ENCODE results near the gene CASZ1.

DNA sequence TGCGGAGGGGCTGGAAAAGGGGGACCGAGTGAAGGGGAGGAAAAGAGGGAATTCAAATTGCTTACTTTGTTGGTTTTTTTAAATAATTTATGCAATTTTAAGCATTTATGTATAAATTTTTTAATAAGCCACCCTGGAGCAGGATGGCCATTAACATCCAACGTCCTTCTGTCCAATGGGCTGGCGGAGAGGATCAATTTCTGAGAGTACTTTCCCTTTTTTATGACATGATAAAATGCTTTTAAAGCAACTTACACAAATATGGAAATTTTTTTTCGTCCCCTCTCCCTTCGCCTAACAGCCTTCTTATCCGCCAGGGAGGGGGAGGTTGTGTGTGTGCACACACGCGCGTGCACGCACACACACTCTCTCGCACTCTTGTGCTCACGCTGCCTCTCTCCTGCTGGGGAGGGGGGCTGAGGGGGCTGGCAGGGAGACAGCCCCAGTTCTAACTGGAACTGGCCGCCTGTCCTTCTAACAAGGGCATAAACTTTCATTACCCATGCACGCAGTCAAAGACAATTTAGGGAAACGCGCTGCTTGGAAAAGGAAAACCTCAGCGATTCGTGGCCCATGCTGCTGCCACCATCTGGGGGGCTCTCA is 123.2 kb downstream of the CASZ1 start:
- TF ChIP-seq, protein P1, sequence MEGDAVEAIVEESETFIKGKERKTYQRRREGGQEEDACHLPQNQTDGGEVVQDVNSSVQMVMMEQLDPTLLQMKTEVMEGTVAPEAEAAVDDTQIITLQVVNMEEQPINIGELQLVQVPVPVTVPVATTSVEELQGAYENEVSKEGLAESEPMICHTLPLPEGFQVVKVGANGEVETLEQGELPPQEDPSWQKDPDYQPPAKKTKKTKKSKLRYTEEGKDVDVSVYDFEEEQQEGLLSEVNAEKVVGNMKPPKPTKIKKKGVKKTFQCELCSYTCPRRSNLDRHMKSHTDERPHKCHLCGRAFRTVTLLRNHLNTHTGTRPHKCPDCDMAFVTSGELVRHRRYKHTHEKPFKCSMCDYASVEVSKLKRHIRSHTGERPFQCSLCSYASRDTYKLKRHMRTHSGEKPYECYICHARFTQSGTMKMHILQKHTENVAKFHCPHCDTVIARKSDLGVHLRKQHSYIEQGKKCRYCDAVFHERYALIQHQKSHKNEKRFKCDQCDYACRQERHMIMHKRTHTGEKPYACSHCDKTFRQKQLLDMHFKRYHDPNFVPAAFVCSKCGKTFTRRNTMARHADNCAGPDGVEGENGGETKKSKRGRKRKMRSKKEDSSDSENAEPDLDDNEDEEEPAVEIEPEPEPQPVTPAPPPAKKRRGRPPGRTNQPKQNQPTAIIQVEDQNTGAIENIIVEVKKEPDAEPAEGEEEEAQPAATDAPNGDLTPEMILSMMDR (conservative IDR thresholded peaks at IDR 0.05; ENCODE audit: low read depth in 2 of 2), result no peak
- TF ChIP-seq, protein P2, sequence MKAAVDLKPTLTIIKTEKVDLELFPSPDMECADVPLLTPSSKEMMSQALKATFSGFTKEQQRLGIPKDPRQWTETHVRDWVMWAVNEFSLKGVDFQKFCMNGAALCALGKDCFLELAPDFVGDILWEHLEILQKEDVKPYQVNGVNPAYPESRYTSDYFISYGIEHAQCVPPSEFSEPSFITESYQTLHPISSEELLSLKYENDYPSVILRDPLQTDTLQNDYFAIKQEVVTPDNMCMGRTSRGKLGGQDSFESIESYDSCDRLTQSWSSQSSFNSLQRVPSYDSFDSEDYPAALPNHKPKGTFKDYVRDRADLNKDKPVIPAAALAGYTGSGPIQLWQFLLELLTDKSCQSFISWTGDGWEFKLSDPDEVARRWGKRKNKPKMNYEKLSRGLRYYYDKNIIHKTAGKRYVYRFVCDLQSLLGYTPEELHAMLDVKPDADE (IDR thresholded peaks at IDR 0.05), result no peak
- no peak for TF ChIP-seq JUNB (IDR thresholded peaks at IDR 0.05; ENCODE audit: unreplicated experiment)
- TF ChIP-seq CREB1 (CRISPR knock-in tag; IDR thresholded peaks at IDR 0.05; ENCODE audit: low read depth), result no peak
- no peak for TF ChIP-seq EZH2 (IDR thresholded peaks at IDR 0.05; ENCODE audit: low read depth, unreplicated experiment)
- TF ChIP-seq NANOG (IDR thresholded peaks at IDR 0.05; ENCODE audit: borderline replicate concordance), result no peak
